ENCODE results near the gene UCHL5. TPM values are rescaled to one million over a fixed set of nuclear protein-coding genes. Genes with fewer than 3 reads are reported as not detected.

Gene UCHL5
- total and polyA plus RNA-seq, 4 donors: 14.5 to 29.7 (median 21.6) TPM

- no peaks in the 10 kb centered on the region for H3K27me3 ChIP-seq (ENCODE audit: control insufficient read depth in 4 of 4, insufficient read depth in 4 of 4, low read length in 3 of 4)
- no peak overlapping the region for H3K9ac ChIP-seq (ENCODE audit: low read depth in 1 of 2, low read length in 2 of 2)
- peaks cover 0 to 4% (median 3%) of the 10 kb centered on the region in 4 donors for H3K36me3 ChIP-seq (ENCODE audit: control insufficient read depth in 4 of 4, insufficient read depth in 3 of 4, low read depth in 1 of 4, low read length in 3 of 4)
- no peak overlapping the region for H3K27ac ChIP-seq (ENCODE audit: low read depth in 1 of 2, low read length in 2 of 2)
- no peak overlapping the region for H3K4me3 ChIP-seq (ENCODE audit: low read depth in 1 of 3, low read length in 3 of 3)
- TF ChIP-seq YY1 (IDR thresholded peaks at IDR 0.05) (no peak), HNF4G (IDR thresholded peaks at IDR 0.05) (no peak), RAD21 (IDR thresholded peaks at IDR 0.05) (peak; percentile 44 to 61), REST (IDR thresholded peaks at IDR 0.05) (no peak), CTCF (IDR thresholded peaks at IDR 0.05; ENCODE audit: low read depth, low read length, missing input control) (peak; percentile 12)
- H3K4me1 ChIP-seq (ENCODE audit: control insufficient read depth in 4 of 4, insufficient read depth in 4 of 4, low read length in 3 of 4): peaks cover 0 to 6% (median 4%) of the 10 kb centered on the region in 4 donors
- DNase-seq (ENCODE audit: low spot score): no peak
- WGBS: 86% methylated on average over 2 of the region's 2 CpGs
- no peaks in the 10 kb centered on the region for H3K9me3 ChIP-seq (ENCODE audit: control insufficient read depth in 4 of 4, low read length in 3 of 4)
These were observed 27.7 kb downstream of the UCHL5 start for GRCh38 chr1:193031431-193031830.

- no peak for DNase-seq (ENCODE audit: low spot score)
- H3K9me3 ChIP-seq (ENCODE audit: control insufficient read depth in 4 of 4, low read length in 3 of 4): no peaks in the 10 kb centered on the region
- 79% methylated on average over 1 of the region's 1 CpG for WGBS
- no peak overlapping the region for H3K9ac ChIP-seq (ENCODE audit: low read depth in 1 of 2, low read length in 2 of 2)
- H3K27ac ChIP-seq (ENCODE audit: low read depth in 1 of 2, low read length in 2 of 2): no peak overlapping the region
- no peak overlapping the region for H3K4me3 ChIP-seq (ENCODE audit: low read depth in 1 of 3, low read length in 3 of 3)
- H3K36me3 ChIP-seq (ENCODE audit: control insufficient read depth in 4 of 4, insufficient read depth in 3 of 4, low read depth in 1 of 4, low read length in 3 of 4): peaks cover 0 to 4% (median 3%) of the 10 kb centered on the region in 4 donors
- H3K4me1 ChIP-seq (ENCODE audit: control insufficient read depth in 4 of 4, insufficient read depth in 4 of 4, low read length in 3 of 4): peaks cover 0 to 2% (median 1%) of the 10 kb centered on the region in 4 donors
- H3K27me3 ChIP-seq (ENCODE audit: control insufficient read depth in 4 of 4, insufficient read depth in 4 of 4, low read length in 3 of 4): no peaks in the 10 kb centered on the region
- TF ChIP-seq FOXA1 (IDR thresholded peaks at IDR 0.05) (no peak), ZBTB33 (IDR thresholded peaks at IDR 0.05) (no peak), TAF1 (conservative IDR thresholded peaks at IDR 0.05) (no peak), NR2F2 (IDR thresholded peaks at IDR 0.05) (no peak), RXRA (IDR thresholded peaks at IDR 0.05) (no peak), SP1 (IDR thresholded peaks at IDR 0.05) (no peak), HNF4G (IDR thresholded peaks at IDR 0.05) (no peak), RAD21 (IDR thresholded peaks at IDR 0.05) (no peak), FOXA2 (IDR thresholded peaks at IDR 0.05) (no peak), CTCF (IDR thresholded peaks at IDR 0.05; ENCODE audit: low read depth, low read length, missing input control) (no peak), REST (IDR thresholded peaks at IDR 0.05) (no peak)
These were observed 28.9 kb downstream of the UCHL5 start for GRCh38 chr1:193030280-193030679.
